Fibroblast of skin of left quadriceps (primary cell): ENCODE data around the gene ARHGEF10L.

Experiments
- DNase-seq, 2 experiments: peaks; one replicate each; pipeline ENCODE4 v3.0.0-alpha.2; 2013; ENCODE audit warnings: low read depth in 2 of 2

Gene ARHGEF10L

DNA sequence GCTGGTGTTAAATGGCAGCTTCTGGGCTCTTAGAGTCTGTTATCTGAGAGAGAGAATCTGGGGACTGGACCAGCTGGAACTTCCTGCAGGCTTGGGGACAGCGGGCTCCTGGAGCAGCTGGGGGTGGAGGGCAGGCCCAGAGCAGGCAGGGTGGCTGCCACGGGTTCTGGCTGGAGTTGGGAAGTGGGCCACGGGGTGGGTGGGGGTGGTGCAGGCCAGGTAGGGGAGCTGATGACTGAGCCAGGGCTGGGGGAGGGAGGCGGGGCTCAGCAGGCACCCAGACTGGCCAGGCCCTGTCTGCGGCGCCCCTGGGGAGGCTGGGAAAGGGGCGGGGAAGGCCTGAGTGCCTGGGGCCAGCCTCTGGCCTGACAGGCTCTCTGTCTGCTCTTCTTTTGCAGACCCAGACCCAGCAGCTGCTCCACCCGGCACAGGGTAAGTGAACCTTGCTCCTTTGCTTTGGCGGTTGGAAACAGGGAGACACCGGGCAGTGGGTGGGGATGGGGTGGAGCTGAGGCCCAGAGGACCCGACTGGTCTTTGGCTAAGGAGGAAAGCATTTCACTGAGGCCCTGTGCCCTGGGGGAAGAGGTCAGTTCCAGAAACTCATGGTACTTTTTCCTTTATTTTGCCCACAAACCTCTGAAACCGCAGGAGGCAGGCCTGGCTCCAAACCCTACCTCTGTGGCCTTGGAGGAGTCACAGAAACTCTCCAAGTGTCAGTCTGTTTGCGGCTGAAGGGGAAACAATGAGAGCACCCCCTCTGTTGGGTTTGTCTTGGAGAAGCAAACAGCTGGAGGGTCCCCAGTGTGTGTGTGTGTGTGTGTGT lies 48.8 kb downstream of the ARHGEF10L start:
- DNase-seq = no peak

- DNase-seq = no peak
These were observed 52.4 kb downstream of the ARHGEF10L start for GRCh38 chr1:17591814-17592430.

GRCh38 chr1:17594026-17594425 lies 54.5 kb downstream of the ARHGEF10L start:
- no peak for DNase-seq

DNA sequence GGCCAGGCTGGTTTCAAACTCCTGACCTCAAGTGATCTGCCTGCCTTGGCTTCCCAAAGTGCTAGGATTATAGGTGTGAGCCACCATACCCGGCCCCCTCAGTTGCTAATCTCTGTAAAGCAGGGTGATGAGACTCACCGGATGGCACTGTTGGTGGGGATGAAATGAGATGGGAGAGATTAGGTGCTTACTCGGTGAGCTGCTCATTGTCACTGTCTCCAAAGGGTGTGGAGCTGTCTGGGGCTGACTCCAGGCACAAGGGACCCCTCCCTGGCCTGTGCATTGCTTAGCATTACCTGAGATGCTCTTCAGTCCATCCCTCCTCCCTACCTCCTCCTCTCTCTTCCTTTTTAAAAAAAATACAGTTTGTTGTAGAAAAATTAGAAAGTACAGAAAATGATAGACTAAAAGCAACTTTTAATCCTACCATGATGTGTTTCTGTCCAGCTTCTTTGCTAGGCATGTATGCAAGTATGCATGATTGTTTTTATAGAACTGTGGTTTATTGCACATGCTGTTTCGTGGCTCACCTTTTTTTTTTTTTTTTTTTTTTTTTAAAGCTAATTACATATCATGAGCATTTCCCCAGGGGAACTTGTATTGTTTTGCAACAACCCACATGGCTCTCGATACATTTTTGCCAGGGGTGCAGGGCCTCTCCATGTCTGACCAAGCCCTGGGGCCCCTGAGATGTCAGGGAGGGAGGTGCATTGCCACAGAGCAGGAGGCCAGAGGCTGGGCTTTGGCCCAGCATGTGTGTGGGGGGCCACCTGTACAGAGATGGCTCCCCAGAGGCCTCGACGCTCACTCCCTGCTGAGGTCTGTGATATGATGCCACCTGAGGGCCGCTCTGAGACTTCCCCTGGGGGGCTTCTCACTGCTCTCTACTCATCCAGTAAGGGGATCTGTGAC lies 55.4 kb downstream of the ARHGEF10L start:
- DNase-seq = peak; percentile 18 to 24

- DNase-seq = no peak
These were observed 56.1 kb downstream of the ARHGEF10L start for GRCh38 chr1:17595602-17595925.

DNA sequence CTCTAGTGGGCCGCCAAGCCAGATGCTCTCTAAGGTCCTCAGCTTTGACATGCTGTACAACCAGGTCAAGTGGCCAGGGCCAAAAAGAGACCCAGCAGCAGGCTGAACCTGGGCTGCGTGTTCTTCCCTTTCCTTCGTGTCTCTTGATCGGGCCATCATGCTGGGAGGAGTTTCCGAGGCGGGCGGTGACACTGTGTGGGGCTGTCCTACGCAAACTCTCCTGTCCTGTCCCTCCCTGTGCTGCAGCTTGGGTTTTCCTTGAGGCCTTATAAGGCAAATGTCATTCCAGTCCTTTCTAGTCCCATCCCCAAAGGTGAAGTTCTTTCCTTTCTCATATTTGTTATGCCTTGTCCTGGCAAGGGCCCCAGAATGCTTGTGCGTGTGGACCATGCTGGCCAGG lies 56.7 kb downstream of the ARHGEF10L start:
- no peak for DNase-seq

DNA sequence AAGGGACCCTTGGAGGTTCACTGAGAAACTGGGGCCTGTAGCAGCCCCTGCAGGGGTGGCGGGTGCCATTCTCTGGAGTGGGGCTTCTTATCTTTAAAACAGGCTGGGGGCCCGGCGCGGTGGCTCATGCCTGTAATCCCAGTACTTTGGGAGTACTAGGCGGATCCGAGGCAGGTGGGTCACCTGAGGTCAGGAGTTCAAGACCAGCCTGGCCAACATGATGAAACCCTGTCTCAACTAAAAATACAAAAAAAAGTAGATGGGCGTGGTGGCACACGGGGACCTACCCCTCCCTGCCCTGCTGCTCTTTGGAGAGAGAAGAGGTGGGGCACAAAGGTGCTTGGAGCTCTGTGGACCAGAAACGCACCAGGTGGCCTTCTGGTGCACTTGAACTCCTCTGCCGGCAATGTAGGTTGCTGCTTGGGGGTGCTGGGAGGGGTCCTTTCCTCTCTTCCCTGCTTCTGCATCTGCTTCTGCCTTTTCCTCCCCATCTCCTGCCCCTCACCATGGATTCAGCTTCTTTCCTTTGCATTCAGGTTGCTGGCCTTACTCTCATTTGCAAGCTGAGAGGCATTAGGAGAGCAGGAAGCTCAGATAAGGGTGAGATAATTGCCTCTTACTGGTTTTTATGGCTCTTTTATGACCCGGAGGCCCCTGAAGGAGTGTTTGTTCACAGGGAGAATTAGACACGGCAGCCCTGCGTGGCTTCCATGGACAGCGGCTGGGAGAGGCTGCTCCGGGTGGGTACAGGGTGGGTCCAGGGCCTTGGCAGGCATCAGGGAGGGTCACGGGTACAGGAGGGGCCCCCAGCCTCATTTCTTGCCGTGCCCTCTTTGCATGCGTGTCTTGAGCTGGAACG lies 57.4 kb downstream of the ARHGEF10L start:
- DNase-seq = no peak

DNA sequence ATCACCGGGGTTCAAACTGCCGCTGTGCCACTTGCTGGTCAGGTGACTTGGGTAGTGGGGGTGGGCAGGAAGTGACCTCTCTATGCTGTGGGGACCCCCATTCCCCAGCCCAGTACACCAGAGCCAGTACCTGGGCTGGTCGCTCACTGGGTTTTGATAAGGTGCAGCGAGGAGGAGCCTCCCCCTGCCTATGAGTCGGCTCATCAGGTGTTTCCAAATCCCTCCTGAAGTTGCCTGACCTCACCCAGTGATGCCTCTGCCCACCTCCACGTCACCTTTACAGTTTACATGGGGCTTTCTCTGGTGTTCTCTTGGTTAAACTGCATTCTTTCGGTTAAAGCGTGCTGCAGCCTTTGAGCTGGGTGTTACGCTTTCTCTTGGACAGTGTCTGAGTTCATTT lies 58.2 kb downstream of the ARHGEF10L start:
- DNase-seq = no peak

GRCh38 chr1:17598251-17598650 lies 58.8 kb downstream of the ARHGEF10L start:
- DNase-seq = no peak

GRCh38 chr1:17599291-17599953 lies 59.9 kb downstream of the ARHGEF10L start:
- no peak for DNase-seq

GRCh38 chr1:17599954-17600300 lies 60.4 kb downstream of the ARHGEF10L start:
- no peak for DNase-seq

- DNase-seq = no peak
These were observed 60.8 kb downstream of the ARHGEF10L start for GRCh38 chr1:17600321-17600720.

- no peak for DNase-seq
These were observed 62.3 kb downstream of the ARHGEF10L start for GRCh38 chr1:17601643-17602382.

GRCh38 chr1:17603091-17603841 lies 63.8 kb downstream of the ARHGEF10L start:
- DNase-seq = no peak

DNA sequence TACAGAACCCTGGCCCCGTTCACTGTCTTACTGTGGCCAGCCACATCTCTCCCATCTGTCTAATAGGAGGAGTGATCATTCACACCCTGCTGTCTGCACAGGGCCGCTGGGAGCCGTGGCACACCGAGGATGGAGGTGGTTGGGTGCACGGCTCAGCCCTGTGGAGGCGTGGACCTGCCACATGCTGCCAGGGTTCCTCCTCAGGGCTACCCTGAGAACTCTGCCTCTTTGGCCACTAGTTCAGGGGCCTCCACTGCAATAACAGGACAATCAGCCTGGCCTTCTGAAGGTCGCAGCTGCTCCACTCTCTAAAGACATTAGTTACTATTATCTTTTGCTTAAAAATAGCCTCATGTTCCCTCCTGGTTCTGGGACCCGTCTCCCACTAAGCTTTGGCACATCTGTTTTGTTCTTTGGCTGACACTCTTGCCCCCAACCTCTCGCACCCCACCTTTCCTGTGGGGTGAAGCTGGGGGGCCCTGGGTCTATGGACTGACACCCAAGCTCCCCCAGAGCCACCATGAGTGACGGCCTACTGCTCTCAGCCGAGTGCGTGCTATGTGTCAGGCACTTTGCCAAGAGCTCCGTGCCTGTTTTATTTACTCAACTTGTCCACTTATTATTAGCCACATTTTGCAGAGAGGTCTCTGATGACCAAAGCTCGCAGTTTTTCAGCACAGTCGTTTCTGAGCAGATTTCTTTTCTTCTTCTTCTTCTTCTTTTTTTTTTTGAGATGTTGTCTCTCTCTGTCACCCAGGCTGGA lies 66.3 kb downstream of the ARHGEF10L start:
- DNase-seq = no peak

DNA sequence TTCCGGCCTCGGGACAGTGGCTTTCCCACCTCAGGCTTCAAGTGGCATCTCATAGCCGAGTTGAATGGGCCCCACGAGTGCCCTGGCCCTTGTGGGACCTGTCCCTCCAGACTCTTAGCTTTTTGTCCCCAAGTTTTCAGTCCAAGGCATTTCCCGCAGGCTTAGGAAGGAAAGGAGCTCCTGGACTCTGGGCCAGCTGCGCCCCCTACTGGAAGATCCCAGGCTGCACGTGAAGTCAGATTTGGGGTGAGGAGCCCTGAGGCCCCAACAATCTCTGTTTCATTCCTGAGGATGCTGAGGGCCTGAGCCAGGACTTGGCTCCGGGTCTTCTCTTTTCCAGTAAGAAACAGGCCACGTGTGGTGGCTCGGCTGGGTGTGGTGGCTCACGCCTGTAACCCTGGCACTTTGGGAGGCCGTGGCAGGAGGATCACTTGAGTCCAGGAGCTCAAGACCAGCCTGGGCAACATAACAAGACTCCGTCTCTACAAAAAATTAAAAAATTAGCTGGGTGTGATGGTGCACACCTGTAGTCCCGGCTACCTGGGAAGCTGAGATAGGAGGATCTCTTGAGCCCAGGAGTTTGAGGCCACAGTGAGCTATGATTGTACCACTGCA lies 67.4 kb downstream of the ARHGEF10L start:
- peak; percentile 31 to 34 for DNase-seq

DNA sequence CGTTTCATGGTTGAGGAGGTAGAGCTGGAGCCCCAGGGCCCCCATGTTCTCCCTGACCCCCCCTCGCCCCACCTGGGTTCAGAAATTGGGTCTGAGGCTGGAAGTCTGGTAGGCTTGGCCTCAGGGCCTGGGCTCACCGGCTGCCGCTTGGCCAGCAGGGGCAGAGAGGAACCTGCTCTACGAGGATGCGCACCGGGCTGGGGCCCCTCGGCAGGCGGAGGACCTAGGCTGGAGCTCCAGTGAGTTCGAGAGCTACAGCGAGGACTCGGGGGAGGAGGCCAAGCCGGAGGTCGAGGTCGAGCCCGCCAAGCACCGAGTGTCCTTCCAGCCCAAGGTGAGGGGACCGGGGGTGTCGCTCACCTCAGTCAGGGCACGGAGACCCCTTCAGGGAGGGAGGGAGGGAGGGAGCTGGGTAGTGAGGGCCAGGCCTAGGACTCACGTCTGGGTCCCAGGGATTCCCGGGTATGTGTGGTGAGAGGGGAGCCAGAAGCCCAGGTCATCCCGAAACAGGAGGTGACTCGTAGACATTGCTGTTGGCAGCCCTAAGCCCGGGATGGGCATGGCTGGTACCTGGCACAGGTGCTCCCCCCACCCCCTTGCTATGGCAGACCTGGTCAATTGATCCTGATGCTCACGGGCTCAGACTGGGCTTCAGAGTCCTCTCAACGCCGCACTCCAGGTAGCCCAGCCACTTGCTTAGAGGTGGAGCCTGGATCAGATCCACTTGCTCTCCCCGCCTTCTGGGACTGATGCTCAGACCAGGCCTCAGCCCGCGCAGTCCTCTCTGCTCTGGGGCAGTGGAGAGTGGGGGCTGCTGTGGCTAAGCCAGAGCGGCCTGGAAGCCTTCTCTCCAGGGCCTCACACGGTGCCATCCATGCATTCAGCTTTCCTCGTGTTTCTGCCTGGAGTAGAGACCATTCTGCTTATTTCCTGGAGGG lies 68.4 kb downstream of the ARHGEF10L start:
- no peak for DNase-seq
